Thyroid gland (tissue), 4 donors: ENCODE measurements around the gene WDFY4.

Source experiments
- POLR2A ChIP-seq, 2 donors: fragments of 450-650 bp; IDR thresholded peaks; one replicate each; pipeline ENCODE4 v1.6.1; 2017; ENCODE audit warnings: antibody characterized with exemption in 2 of 2, mild to moderate bottlenecking in 2 of 2, moderate library complexity in 1 of 2
- TF ChIP-seq, protein P1 (sequence below), 6 experiments: fragments of 200-600 bp in 3 of 6; fragments of 450-650 bp in 3 of 6; sonication (generic) in 3 of 6; IDR thresholded peaks; one replicate each; pipeline ENCODE4 v1.5.1; 2016 to 2019; ENCODE audit warnings: antibody characterized with exemption in 6 of 6, mild to moderate bottlenecking in 2 of 6, inconsistent platforms in 1 of 6, moderate library complexity in 1 of 6

DNA sequence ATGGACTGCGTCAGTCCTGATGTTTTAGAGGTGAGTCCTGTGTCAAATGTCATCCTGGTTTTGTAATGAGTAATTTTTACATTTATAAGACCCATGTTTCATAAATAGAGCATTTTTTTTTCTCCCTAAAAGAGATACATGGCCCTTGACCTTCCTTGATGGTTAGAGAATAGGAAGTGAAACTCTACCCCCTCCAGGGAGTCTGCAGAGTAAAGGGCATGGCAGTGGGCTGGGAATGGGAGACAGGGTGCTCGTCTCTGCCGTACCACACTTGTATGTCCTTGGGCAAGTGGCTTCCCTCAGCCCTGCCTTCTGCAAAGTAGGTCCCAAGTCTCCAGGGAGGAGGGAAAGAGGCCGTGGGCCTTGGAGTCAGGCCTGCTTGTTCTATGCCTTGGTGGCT is 63.9 kb downstream of the WDFY4 start:
- TF ChIP-seq, protein P1, sequence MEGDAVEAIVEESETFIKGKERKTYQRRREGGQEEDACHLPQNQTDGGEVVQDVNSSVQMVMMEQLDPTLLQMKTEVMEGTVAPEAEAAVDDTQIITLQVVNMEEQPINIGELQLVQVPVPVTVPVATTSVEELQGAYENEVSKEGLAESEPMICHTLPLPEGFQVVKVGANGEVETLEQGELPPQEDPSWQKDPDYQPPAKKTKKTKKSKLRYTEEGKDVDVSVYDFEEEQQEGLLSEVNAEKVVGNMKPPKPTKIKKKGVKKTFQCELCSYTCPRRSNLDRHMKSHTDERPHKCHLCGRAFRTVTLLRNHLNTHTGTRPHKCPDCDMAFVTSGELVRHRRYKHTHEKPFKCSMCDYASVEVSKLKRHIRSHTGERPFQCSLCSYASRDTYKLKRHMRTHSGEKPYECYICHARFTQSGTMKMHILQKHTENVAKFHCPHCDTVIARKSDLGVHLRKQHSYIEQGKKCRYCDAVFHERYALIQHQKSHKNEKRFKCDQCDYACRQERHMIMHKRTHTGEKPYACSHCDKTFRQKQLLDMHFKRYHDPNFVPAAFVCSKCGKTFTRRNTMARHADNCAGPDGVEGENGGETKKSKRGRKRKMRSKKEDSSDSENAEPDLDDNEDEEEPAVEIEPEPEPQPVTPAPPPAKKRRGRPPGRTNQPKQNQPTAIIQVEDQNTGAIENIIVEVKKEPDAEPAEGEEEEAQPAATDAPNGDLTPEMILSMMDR (IDR thresholded peaks at IDR 0.05), result no peak
- TF ChIP-seq POLR2A (IDR thresholded peaks at IDR 0.05), result no peak
